Aorta (tissue), 5 donors: ENCODE measurements around the gene WDFY1. TPM values are rescaled to one million over a fixed set of nuclear protein-coding genes. Genes with fewer than 3 reads are reported as not detected.

Experiments used
- ATAC-seq: fragments of 200-7000 bp; cut with Tn5 transposase; one replicate; pipeline ENCODE4 v1.9.1; 2022; ENCODE audit warnings: moderate library complexity; ENCODE audit not compliant: low FRiP score
- DNase-seq, 2 donors: peaks; one replicate each; pipeline ENCODE4 v3.0.0-alpha.2; 2020
- H3K27ac ChIP-seq, 2 donors: one replicate each; pipeline ENCODE4 v1.5.1; 2013; ENCODE audit warnings: low read length in 2 of 2, mild to moderate bottlenecking in 2 of 2, moderate library complexity in 2 of 2, control low read depth in 1 of 2, inconsistent platforms in 1 of 2, low read depth in 1 of 2
- H3K27me3 ChIP-seq, 2 donors: one replicate each; pipeline ENCODE4 v1.6.1; 2013; ENCODE audit warnings: control low read depth in 1 of 2, low read length in 1 of 2, mild to moderate bottlenecking in 1 of 2, moderate library complexity in 1 of 2; ENCODE audit not compliant: insufficient read depth in 2 of 2, control insufficient read depth in 1 of 2
- H3K36me3 ChIP-seq, 2 donors: one replicate each; pipeline ENCODE4 v1.6.1; 2013; ENCODE audit warnings: control low read depth in 1 of 2, low read length in 1 of 2, mild to moderate bottlenecking in 1 of 2; ENCODE audit not compliant: insufficient read depth in 2 of 2, control insufficient read depth in 1 of 2
- H3K4me1 ChIP-seq, 2 donors: one replicate each; pipeline ENCODE4 v1.6.1; 2013; ENCODE audit warnings: low read length in 2 of 2, control low read depth in 1 of 2, mild to moderate bottlenecking in 1 of 2, moderate library complexity in 1 of 2; ENCODE audit not compliant: insufficient read depth in 2 of 2, control insufficient read depth in 1 of 2
- H3K4me3 ChIP-seq, 2 donors: one replicate each; pipeline ENCODE4 v1.5.1; 2013; ENCODE audit warnings: low read length in 2 of 2, control low read depth in 1 of 2, mild to moderate bottlenecking in 1 of 2
- H3K9me3 ChIP-seq: one replicate; pipeline ENCODE4 v1.6.1; 2013; ENCODE audit warnings: mild to moderate bottlenecking, low read length; ENCODE audit not compliant: control insufficient read depth
- WGBS, 2 donors: extraction: QIAGEN DNeasy Blood & Tissue Kit; methylation state at CpG; one replicate each; pipeline ENCODE4 v1.1.7; 2013; 5-methylcytosine and 5-hydroxymethylcytosine counted together
- intact Hi-C, 2 donors: fragments of 100-400 bp; cut with DNase I; formaldehyde crosslinking; loops; one replicate each; pipeline versions ENCODE4 v1.14.2 to v1.15.0; 2022
- polyA plus RNA-seq, 2 donors: library from polyadenylated mRNA; stranded (reverse); fragments of 200-250 nt; gene quantifications; one replicate each; pipeline ENCODE4 v1.2.3, GENCODE V29; 2013
- total RNA-seq, 2 donors: library from RNA; stranded (reverse); fragmentation: NEBNext Ultra II Directional; extraction: Animal tissue kit (Norgen Biotek cat#: 25700); gene quantifications; one replicate each; pipeline ENCODE4 v1.2.1, GENCODE V29; 2021
- donor health status: healthy with polysubstance abuse.
- donor health status: Bipolar disorder and iron deficiency.
- donor health status: DM: no; HTN: no; CAD: no.
- donor health status: DM: no; HTN: no; CAD: no.
- donor health status: DM: yes; HTN: yes; CAD: no.

Gene WDFY1
- total and polyA plus RNA-seq, 4 donors: 17.4 to 56.5 (median 37.1) TPM

DNA sequence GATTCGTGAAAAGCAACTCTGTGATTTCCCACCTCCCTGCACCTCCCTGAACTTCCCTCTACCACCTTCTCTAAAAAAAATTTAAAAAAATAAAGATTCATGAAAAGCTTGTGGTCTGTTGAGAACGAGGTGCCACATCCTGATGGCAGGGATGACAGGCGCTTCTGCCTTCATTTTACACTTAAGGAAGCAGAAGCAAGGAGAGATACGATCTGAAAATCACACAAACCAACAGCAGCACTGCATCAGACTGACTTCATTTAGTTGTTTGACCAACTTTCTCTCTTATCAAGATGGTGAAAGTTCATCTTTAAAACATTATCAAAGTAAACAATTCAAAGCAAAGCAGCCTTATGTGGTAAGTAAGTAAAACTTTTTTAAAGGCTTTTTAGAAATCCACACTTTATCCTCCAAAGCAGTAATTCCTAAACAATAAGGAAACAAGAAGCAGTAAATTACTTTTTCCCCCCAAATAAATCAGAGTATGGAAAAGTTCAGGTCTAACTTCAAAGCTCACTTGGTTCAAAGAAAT is 15.5 kb downstream of the WDFY1 start:
- no peaks in the 10 kb centered on the region for H3K27me3 ChIP-seq
- DNase-seq (no peak), ATAC-seq (no peak)
- no peak overlapping the region for H3K27ac ChIP-seq
- no peaks in the 10 kb centered on the region for H3K9me3 ChIP-seq
- 65 to 67% methylated on average over 4 of the region's 4 CpGs for WGBS, 2 donors
- peaks cover 0 to 5% of the 10 kb centered on the region in 2 donors for H3K4me1 ChIP-seq
- no peak overlapping the region for H3K4me3 ChIP-seq
- intact Hi-C loops: no loop called here
- H3K36me3 ChIP-seq: no peaks in the 10 kb centered on the region

DNA sequence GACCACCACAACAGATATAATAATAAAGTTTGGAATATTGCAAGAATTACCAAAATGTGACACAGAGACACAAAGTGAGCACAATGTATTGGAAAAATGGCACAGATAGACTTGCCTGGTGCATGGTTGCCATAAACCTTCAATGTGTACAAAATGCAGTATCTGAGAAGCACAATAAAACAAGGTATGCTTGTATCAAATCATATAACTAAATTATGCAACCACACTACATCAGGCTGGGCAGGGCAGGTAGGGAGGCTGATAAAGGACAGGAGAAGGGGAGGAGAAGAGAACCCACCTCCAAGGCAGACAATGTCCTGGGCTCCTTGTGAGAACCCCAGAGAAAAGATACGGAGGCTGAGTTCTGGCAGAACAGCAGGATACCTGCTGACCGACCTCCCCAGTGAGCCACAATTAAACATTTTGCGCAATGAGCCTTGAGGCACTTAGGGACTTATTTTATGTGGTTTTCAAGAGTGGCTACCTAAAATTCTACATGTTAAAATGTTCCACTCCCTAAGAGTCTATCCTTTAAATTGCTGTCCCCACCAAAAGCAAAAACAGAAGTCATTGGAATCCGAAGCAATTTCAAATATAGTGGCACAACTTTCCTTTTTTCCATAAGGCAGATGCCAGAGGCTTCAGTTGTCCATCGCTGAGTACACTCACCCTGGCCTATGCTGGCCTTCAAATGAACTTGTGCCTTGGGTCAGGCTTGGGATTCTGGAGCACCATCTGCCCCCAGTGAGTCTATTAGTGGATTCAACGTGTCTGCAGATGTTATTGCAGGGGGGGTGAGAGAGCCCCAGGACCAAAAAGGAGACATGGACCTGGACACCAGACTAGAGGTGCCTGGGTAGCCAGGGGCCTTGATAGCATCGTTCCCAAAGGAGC is 16.8 kb downstream of the WDFY1 start:
- 81 to 86% methylated on average over 7 of the region's 7 CpGs for WGBS, 2 donors
- no peaks in the 10 kb centered on the region for H3K27me3 ChIP-seq
- H3K4me1 ChIP-seq: no peaks in the 10 kb centered on the region
- DNase-seq: no peak
- no peaks in the 10 kb centered on the region for H3K9me3 ChIP-seq
- no peak for ATAC-seq
- H3K4me3 ChIP-seq: no peak overlapping the region
- intact Hi-C loops: no loop called here
- H3K36me3 ChIP-seq: no peaks in the 10 kb centered on the region
- no peak overlapping the region for H3K27ac ChIP-seq

- Histone ChIP-seq H3K9me3 (no peaks in the 10 kb centered on the region), H3K27ac (no peak overlapping the region), H3K4me3 (no peak overlapping the region), H3K27me3 (no peaks in the 10 kb centered on the region), H3K36me3 (no peaks in the 10 kb centered on the region), H3K4me1 (no peaks in the 10 kb centered on the region)
- ATAC-seq: no peak
- 98 to 99% methylated on average over 3 of the region's 3 CpGs for WGBS, 2 donors
- DNase-seq: no peak
- intact Hi-C loops: no loop called here
Observed at GRCh38 chr2:223925106-223925505, 20.0 kb downstream of the WDFY1 start.

GRCh38 chr2:223923976-223924375 is 21.2 kb downstream of the WDFY1 start:
- intact Hi-C loops: no loop called here
- no peaks in the 10 kb centered on the region for H3K36me3 ChIP-seq
- no peaks in the 10 kb centered on the region for H3K4me1 ChIP-seq
- ATAC-seq: no peak
- H3K27me3 ChIP-seq: no peaks in the 10 kb centered on the region
- no peaks in the 10 kb centered on the region for H3K9me3 ChIP-seq
- no peak overlapping the region for H3K27ac ChIP-seq
- no peak overlapping the region for H3K4me3 ChIP-seq
- DNase-seq: no peak
- 26 to 38% methylated on average over 2 of the region's 2 CpGs for WGBS, 2 donors

- no peaks in the 10 kb centered on the region for H3K9me3 ChIP-seq
- no peaks in the 10 kb centered on the region for H3K36me3 ChIP-seq
- H3K4me1 ChIP-seq: no peaks in the 10 kb centered on the region
Observed at GRCh38 chr2:223922308-223922707, 22.8 kb downstream of the WDFY1 start.

DNA sequence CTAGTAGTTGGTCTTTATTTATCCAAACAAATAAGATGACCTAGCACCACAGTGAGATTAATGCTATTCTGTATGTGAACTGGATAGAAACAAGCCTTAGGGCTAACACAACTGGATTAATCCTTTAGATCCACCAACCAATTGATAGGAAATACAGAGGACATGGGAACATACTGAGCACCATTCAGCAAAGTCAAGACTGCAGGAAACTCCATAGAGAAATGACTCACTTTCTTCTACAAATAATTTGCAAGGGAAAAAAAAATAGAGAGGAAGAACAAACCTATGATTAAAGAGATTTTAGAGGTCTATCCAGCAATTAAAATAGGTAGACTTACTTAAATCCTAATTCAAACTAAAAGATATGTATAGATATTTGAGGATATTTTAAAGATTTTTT is 23.9 kb downstream of the WDFY1 start:
- ATAC-seq (no peak), DNase-seq (no peak)
- Histone ChIP-seq H3K27me3 (no peaks in the 10 kb centered on the region), H3K9me3 (no peaks in the 10 kb centered on the region), H3K4me3 (no peak overlapping the region), H3K27ac (no peak overlapping the region), H3K4me1 (no peaks in the 10 kb centered on the region), H3K36me3 (peaks cover 0 to under 1% of the 10 kb centered on the region in 2 donors)
- intact Hi-C loops: no loop called here

More at GRCh38 chr2:223922308-223922707, 22.8 kb downstream of the WDFY1 start:
- Histone ChIP-seq H3K27me3 (no peaks in the 10 kb centered on the region), H3K4me3 (no peak overlapping the region), H3K27ac (no peak overlapping the region)
- intact Hi-C loops: no loop called here
- DNase-seq (no peak), ATAC-seq (no peak)
- WGBS, 2 donors: 84 to 86% methylated on average over 3 of the region's 3 CpGs

- intact Hi-C loops: no loop called here
- ATAC-seq: no peak
Observed at GRCh38 chr2:223920109-223920508, 25.0 kb downstream of the WDFY1 start.

DNA sequence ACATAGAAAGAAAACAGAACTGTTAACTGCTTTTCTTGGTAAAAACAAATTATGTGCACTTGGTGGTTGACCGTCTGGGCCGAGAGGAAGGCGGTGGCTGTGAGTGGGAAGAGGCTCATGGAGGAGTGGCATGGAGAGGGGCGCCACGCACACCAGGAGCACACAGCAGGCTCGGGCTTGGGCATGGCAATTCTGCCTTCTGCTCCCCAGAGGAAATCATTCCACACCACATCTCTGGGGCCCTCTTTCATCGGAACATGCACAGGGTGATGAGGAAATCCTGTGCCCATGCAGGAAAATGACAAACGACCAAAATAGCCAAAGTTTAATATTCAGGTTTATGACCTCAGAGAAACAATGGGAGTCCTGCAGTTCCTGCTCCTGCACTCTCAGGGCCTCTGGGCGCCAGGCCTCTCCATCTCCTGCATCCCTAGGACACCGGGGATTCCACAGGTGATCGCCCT is 26.4 kb downstream of the WDFY1 start:
- no peak for ATAC-seq
- intact Hi-C loops: no loop called here
- no peak overlapping the region for H3K4me3 ChIP-seq
- 61 to 62% methylated on average over 11 of the region's 11 CpGs for WGBS, 2 donors
- peaks cover 0 to 2% of the 10 kb centered on the region in 2 donors for H3K4me1 ChIP-seq
- H3K27ac ChIP-seq: no peak overlapping the region
- DNase-seq: no peak
- H3K36me3 ChIP-seq: peaks cover 0 to 5% of the 10 kb centered on the region in 2 donors
- no peaks in the 10 kb centered on the region for H3K27me3 ChIP-seq
- H3K9me3 ChIP-seq: no peaks in the 10 kb centered on the region

More at GRCh38 chr2:223920109-223920508, 25.0 kb downstream of the WDFY1 start:
- H3K9me3 ChIP-seq: no peaks in the 10 kb centered on the region
- 93 to 96% methylated on average over 4 of the region's 4 CpGs for WGBS, 2 donors
- H3K36me3 ChIP-seq: peaks cover 0 to 5% of the 10 kb centered on the region in 2 donors
- H3K27ac ChIP-seq: no peak overlapping the region
- H3K4me3 ChIP-seq: no peak overlapping the region
- no peaks in the 10 kb centered on the region for H3K4me1 ChIP-seq
- H3K27me3 ChIP-seq: no peaks in the 10 kb centered on the region
- DNase-seq: no peak
